ENCODE data around the gene FER.
"Not testable (repeated sequence)": the region's sequence is repeated elsewhere in the genome, so short reads cannot be mapped to it uniquely, and the experiment has no call there.

Gene FER

DNA sequence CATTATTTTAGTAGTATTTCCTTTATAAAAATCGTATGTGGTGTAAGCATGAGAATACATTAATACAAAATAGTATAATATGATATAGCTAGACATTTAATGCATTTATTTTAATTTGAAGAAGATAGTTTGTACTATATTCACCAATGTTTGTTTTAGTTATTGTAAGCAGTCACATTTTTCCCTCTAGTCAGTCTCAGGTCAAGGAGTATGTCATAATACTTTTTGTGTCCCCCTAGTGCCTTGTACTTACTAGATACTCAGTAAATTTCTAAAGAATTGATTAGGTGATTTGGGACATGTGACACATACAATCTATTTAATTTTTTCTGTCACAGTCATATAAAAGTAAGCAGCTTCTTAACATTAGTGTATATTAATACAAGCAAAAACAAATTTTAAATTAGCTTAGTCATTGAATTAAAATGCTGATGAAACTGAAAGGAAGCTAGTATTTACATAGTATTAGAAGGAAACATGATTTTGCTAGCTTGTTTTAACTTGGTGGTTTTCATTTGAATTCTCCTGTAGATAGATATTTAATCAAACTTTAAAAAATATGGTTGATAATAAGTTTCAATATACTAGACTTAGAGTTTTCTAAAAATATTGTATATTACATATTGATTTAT lies 242.2 kb downstream of the FER start:
- no peak for DNase-seq

DNA sequence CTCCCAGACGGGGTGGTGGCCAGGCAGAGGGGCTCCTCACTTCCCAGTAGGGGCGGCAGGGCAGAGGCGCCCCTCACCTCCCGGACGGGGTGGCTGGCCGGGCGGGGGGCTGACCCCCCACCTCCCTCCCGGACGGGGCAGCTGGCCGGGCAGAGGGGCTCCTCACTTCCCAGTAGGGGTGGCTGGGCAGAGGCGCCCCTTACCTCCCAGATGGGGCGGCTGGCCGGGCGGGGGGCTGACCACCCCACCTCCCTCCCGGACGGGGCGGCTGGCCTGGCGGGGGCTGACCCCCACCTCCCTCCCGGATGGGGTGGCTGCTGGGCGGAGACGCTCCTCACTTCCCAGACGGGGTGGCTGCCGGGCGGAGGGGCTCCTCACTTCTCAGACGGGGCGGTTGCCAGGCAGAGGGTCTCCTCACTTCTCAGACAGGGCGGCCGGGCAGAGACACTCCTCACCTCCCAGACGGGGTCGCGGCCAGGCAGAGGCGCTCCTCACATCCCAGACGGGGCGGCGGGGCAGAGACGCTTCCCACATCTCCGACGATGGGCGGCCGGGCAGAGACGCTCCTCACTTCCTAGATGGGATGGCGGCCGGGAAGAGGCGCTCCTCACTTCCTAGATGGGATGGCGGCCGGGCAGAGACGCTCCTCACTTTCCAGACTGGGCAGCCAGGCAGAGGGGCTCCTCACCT lies 244.8 kb downstream of the FER start:
- DNase-seq: not testable (repeated sequence)

DNA sequence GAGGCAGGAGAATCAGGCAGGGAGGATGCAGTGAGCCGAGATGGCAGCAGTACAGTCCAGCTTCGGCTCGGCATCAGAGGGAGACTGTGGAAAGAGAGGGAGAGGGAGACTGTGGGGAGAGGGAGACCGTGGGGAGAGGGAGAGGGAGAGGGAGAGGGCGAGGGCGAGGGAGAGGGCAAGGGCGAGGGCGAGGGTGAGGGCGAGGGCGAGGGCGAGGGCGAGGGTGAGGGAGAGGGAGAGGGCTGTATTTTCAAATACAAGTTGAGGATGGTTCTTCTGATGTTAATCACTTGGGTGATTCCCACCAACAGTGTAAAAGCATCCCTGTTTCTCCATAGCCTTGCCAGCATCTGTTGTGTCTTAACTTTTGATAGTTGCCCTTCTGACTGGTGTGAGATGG lies 245.7 kb downstream of the FER start:
- DNase-seq: not testable (repeated sequence)

DNA sequence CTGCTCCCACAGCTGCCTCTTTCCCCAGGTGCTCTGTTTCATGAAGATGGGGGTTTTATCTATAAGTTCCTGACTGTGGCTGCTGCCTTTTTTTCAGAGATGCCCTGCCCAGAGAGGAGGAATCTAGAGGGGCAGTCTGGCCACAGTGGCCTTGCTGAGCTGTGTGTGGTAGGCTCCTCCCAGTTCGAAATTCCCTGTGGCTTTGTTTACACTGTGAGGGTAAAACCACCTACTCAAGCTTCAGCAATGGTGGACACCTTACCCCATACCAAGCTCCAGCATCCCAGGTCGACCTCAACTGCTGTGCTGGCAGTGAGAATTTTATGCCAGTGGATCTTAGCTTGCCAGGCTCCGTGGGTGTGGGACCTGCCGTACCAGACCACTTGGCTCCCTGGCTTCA lies 250.0 kb downstream of the FER start:
- no peak for DNase-seq

DNA sequence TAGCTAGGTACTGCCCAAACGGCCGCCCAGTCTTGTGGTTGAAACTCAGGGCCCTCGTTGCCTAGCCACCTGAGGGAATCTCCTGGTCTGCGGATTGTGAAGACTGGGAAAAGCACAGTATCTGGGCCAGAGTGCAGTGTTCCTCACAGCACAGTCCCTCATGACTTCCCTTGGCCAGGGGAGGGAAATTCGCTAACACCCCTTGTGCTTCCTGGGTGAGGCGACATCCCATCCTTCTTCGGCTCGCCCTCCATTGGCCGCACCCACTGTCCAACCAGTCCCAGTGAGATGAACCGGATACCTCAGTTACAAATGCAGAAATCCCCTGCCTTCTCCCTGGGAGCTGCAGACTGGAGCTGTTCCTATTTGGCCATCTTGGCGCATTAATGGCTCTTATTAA lies 250.5 kb downstream of the FER start:
- no peak for DNase-seq

DNA sequence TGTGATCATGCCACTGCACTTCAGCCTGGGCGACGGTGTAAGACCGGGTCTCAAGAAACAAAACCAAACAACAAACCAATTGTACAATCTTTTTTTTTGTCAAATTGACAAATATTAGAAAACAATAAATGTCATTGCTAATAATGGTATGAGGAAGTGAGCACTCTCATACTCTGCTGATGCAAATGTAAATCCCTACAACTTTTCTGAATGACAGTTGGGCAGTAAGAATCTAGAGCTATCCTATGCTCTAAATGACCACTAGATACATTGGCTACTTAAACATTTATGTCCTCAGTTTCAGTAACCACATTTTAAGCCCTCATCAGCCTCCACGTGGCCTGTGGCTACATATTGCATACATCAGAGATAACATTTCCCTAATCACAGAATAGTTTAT lies 256.2 kb downstream of the FER start:
- DNase-seq: no peak

DNA sequence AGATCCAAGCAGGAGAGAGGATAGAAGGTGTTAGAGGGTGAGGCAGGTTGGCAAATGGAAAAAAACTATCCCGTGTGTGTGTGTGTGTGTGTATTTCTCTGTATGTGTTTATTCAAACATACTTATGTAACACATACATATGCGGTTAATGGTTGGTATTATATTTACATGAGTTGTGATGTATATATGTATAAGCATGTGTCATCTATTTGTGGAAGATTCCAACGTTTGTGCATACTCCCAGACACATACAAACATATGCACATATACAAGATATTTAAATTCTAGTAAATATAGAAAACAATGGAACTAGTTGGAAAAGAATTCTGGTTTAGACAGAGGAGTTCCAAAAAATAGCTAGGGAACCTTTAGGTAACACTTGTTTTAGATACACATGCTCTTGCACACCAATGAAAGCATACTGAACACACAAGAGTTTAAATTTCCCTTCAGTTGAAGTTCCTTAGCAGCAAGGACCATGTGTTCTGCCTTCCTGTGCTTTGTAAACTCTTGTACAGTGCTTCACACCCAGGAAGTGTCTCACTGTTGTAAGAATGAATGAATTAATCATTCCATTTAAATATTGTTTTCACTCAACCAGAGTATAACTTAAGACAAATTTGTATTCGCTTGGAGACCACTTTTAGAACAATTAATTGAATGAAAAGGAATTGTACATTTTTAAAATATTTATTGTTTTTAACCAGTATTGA lies 257.8 kb downstream of the FER start:
- DNase-seq: no peak

DNA sequence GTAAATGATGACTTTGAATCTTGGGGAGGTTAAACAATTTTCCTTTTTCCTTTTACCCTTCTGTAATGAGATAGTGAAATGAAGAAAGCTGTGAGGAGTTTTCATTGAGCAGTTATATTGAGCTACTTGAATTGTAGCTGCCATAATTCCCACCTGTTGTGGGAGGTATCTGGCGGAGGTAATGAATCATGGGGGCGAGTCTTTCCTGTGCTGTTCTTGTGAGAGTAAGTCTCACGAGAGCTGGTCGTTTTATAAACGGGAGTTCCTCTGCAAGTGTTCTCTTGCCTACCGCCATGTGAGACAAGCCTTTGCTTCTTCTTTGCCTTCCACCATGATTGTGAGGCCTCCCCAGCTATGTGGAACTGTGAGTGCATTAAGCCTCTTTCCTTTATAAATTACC lies 258.4 kb downstream of the FER start:
- no peak for DNase-seq

DNA sequence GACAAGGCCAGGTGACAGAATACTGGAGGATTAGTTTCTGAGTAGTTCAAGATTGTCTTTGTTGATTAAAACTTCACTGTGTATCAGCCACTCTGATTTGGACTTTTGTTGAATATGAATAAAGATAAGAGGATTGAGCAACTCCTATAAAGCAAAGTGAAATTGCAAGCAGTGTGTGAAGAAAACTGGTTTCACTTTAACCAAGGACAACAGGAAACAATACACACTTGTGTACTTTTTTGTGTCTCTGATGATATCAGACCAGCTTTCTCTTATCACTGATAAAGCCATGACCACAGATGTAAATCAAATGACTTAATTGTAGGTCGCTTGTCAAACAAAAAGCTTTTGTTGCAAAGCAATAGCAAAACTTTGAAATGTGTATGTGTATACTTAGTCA lies 268.6 kb downstream of the FER start:
- no peak for DNase-seq

DNA sequence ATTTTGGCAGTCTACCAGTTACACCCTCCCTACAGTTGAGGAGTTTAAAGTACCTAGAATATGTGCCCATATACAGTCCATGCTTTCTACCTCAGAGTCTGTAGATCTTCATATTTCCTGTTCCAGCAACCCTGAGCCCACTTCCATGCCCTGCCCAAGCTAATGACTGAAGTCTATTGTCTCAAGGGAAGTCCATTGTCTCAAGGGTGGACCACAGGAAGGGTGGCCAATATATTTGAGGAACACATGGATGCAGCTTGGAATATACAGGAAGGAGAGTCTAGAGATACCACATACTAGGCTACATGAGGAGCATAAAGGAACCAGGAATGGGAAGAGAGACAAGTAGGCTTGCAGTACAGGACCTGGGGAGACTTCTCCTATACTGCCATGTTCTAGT lies 274.4 kb downstream of the FER start:
- DNase-seq: no peak

DNA sequence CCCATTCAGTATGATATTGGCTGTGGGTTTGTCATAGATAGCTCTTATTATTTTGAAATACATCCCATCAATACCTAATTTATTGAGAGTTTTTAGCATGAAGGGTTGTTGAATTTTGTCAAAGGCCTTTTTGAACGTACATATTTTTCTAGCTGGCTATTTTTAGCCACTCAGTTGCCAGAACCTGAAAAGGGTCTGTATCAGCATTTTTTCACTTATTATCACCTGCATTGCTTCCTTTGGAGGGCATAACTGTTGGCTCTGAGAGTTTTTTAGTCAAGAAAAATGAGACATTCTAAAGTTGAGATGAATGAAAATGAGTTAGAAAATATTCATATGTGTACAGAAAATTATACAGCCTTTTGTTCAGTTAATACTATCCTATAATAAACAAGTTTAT lies 278.0 kb downstream of the FER start:
- DNase-seq: not testable (repeated sequence)

DNA sequence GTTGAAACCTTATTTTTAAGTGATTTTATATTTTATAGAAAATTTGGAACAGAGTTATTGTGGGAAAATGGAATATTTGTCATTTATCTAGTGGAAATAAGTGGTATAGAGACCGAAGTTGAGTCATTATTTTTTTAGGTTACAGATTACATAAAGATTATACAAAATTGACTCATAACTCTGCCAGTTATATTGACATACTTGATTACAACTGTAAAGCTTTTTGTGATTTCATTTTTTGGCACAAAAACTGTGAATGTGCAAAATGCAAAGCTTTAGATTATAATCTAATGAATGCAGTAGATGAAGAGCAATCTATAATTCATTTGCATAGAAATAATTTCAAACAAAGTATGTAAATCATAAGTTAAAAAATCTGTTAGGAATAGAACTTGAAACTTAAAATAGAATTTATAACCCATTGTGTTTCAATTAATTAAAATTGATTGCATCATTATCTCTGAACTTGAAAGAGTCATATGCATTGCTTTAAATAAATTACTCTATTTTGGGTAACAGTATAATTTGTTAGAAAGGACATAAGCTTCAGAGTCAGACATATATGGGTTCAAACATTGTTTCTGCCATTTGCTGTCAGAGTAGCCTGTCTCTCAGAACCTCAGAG lies 280.4 kb downstream of the FER start:
- DNase-seq: no peak

DNA sequence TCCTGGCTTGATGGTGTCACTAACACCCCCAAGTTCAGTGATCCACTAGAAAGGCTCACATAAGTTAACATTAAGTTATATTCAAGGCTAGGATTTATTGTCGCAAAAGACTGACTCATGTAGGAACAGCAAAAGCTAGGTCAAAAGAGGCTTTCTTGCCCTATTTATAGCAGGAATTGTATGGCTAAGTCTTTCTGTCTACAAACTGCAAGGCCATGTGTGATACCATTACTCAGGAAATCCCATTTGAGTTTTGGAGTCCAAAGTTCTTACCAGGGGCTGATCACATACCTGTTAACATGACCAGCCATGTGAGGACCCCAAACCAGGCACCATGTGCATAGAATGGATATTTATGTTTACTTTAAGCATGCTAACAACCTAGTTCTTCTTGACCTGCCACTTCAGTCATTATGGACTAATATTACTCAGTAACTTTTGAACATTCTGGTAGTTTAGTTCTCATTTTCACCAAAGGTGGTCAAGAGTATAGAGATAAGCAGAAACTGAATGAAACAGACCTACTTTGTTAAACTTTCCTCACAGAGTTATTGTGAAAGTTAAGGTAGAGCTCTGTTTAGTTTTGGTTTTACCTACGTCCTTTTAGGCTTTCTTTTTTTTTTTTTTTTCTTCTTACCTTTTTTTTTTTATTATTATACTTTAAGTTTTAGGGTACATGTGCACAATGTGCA lies 281.1 kb downstream of the FER start:
- no peak for DNase-seq

DNA sequence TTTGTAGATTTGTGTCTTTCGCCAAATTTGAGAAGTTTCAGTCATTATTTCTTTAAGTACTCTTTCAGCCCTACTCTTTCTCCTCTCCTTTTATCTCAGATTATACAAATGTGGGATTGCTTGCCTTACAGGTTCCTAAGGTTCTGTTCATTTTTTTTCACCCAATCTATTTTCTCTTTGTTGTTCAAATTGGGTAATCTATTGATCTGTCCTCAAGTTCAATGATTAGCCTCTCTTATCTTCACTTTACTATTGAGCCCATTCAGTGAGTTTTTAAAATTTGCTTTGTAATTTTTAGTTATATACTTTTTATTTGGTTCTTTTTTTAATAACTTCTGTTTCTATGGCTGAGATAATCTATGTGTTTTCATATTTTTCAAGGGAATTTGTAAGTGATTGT lies 282.1 kb downstream of the FER start:
- no peak for DNase-seq

DNA sequence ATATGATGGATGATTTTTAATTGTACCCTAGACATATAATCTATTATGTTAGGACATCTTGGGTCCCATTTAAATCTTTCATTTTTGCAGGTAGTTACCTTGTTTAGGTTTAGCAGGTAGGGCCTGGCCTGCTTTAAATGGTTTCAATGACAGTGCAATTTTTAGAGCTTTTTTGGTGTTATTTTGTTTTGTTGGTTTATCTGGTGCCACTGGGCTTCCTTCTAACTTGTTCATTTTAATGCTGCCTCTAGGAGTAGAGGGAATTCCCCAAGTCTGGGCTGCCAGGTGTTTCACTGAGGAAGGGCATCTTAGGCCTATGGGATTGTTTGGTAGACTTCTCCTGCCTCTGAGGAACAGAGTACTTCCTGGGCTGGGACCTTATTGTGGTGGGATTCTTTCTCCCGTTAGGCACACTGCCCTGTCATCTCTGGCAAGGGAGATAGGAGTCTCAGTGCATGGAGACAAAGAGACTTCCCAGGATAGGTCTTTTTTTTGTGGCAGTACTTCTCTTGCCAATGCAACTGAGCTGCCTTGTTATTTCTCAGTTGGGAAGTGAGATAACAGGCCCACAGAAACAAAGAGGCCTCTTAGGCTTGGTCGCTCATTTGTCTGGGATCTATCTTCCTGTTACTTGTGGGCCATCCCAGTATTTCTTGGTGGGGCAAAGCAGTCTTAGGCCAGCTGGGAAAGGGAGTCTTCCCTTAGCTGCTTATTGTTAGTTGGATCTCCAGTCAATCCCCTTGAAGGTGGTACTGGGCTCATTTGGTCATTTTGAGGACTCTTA lies 282.9 kb downstream of the FER start:
- no peak for DNase-seq

DNA sequence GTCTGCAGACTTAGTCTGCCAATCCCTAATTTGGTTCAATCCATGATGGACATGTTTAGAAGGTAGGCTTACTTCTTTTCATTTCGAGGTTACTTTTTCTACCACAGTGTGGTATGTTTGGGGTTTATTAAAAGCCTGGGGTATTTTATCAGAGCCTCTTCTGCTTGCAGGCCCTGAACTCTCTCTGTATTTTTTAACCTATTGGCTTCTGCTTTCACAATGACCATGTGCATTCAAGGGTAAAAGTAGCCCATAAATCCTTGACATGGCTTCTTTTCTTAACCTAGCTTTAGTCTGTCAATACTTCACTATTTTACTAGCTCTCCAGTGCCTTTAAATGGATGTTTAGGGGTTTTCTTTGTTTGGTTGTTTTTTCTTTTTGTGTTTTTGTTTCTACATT lies 286.6 kb downstream of the FER start:
- no peak for DNase-seq

DNA sequence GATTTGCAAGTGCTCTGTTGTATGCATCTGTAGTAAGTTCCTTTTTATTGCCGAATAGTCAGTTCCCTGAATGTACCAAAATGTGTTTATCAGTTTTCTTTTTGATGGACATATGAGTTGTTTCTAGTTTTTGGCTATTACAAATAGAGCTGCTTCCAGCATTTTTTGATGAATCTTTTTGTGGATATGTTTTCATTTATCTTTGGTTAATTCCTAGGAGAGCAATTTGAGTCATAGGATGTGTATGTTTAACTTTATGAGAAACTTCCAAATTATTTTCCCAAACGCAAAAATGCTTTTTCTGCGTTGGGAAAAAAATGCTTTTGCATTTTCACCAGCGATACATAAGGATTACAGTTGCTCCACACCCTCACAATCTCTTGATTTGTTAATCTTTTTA lies 287.7 kb downstream of the FER start:
- DNase-seq: no peak

DNA sequence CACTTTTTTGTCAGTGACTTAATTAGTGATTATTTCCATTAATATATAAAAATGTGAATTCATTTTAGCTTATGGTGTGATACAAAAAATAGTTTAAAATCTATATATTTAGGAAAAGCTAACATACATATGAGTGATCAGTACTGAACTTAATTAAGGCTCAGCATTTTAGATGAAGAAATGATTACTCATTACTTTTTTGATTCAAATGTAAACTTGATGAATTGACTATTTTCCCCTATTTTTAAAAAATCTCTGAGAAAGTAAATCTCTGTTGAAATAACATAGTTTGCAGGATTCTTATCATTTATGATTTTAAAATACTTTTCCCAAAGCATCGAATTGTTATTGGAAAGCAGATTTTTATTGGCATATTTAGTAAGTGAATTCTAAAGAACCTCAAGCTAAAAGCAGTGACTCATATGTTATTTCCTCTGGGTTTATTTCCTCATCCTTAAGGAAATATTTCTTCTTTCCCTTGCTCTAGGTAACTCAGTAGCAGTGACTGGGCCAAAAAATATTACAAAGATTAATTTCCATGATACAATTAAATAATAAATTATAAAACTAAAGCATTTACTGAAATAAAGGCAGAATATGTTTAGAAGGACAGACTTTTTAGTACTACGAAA lies 290.6 kb downstream of the FER start:
- DNase-seq: no peak

DNA sequence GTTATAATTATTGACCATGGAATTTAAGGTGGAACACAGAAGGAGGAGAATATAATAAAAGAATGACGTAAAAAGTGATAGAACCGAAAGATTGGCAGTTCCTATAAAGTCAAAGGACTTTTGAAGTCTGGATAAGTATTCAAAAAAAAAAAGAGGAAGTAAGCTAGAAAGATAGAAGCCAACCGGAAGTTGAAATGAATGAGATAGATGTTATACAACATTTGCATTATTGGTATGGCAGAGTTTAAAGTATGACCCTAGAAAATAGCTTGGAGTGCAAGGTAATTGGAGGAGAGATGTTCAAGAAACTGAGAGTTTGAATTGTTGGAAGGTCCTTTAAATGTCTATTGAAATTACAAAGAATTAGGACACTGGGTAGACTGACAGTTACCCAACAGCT lies 293.6 kb downstream of the FER start:
- no peak for DNase-seq

DNA sequence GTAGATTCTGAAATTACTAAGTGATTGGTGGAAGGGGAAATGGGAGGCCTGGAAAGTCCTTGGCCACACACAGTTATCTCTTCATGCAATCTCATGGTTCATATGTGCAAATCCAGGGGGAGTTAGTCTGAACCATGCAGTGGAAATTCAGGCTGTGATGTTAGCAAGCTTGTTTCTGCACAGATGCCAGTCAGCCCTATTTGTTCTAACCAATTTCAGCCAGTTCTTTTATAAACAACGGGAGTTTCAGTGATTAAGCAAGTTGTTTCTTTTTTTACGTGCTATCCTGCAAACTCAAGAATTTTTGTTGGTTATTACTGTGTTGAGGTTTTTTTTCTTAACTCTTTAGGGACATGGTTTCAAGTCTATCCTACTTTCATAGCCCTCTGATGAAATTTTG lies 298.0 kb downstream of the FER start:
- DNase-seq: no peak

DNA sequence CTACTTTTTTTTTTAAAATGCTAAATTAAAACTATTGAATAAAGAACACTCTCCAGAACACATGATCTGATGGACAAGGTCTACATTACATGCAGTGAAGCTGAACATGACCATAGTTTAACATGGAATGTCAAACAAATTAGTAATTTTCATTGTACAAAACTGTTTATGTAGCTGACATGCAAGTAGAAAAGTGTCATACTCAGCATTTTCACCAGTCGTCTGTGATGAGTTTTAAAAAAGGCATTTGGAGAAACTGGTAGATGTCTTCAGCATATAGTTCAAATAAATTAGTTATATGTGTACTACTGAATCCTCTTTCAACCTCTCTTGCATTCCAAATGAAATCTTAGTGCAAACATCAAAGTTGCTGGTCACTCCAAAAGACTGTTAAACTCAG lies 301.9 kb downstream of the FER start:
- DNase-seq: no peak

DNA sequence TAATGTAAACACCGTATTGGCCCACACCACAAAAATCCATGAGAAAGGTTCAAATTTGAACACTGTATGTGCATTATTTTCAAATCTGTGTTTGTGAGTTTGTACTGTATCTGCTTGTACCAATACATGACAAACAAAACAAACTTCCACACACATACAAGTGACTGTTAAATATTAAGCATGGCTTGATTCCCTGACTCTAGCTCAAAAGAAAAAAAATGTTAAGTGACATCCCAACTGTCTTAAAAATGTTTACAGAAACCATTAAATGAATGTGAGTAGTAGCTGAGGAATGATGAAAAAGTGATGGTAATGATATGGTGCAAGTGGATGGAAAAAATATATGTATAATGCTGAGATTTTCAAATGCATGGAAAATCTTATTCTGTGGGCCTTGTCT lies 302.6 kb downstream of the FER start:
- DNase-seq: not testable (repeated sequence)

Measured in NCI-H69 (cell line).